ENCODE data around the gene CNNM3. TPM values are rescaled to one million over a fixed set of nuclear protein-coding genes. Genes with fewer than 3 reads are reported as not detected.

CNNM3 gene
- total RNA-seq, 1 experiment from 2014 or later: 62.5 TPM

- Mint-ChIP-seq H3K4me3 (ENCODE audit: unreplicated experiment) (no peak overlapping the region), H3K27me3 (ENCODE audit: insufficient read depth, unreplicated experiment) (no peaks in the 10 kb centered on the region), H3K4me1 (ENCODE audit: low read depth, unreplicated experiment) (peaks cover 37% of the 10 kb centered on the region), H3K27ac (ENCODE audit: unreplicated experiment) (no peak overlapping the region), H3K36me3 (ENCODE audit: insufficient read depth, unreplicated experiment) (peaks cover 77% of the 10 kb centered on the region), H3K9me3 (ENCODE audit: unreplicated experiment) (no peaks in the 10 kb centered on the region)
- Histone ChIP-seq H3K4me3 (ENCODE audit: low read depth, low read length) (no peak overlapping the region), H3K27me3 (replicated peaks; ENCODE audit: control insufficient read depth, insufficient read depth, low read length) (no peaks in the 10 kb centered on the region), H3K4me1 (peaks cover 34% of the 10 kb centered on the region), H3K36me3 (ENCODE audit: control insufficient read depth, insufficient read depth, low read length) (peaks cover 8% of the 10 kb centered on the region), H3K9me3 (no peaks in the 10 kb centered on the region)
- intact Hi-C loops (cut with micrococcal nuclease; ENCODE audit: unreplicated experiment): no loop called here
- BruUV-seq (replicated peaks): no TSS peak
- POLR2A ChIA-PET: interaction anchor here (0.6 kb wide), 2 partner anchors 22 to 39 kb away, joined by 3 to 4 read pairs; no protein-coding TSS in a partner anchor
- TF ChIP-seq CTCF (IDR thresholded peaks at IDR 0.05; ENCODE audit: insufficient read depth in 1 of 2, low read depth in 1 of 2, low read length in 1 of 2, severe bottlenecking in 1 of 2, unreplicated experiment in 1 of 2): no peak
- CTCF ChIA-PET: interaction anchor here (1.2 kb wide), 1 partner anchor 22 kb away, joined by 4 read pairs; the partner anchor contains the start of gene ANKRD39
- DNase-seq: no peak
Measured at GRCh38 chr2:96835830-96836229, 19.8 kb downstream of the CNNM3 start.

- BruUV-seq (replicated peaks): no TSS peak
- no peak for TF ChIP-seq CTCF (IDR thresholded peaks at IDR 0.05; ENCODE audit: insufficient read depth in 1 of 2, low read depth in 1 of 2, low read length in 1 of 2, severe bottlenecking in 1 of 2, unreplicated experiment in 1 of 2)
- H3K27me3 ChIP-seq (replicated peaks; ENCODE audit: control insufficient read depth, insufficient read depth, low read length): no peaks in the 10 kb centered on the region
- POLR2A ChIA-PET: interaction anchor here (0.7 kb wide), 1 partner anchor 80 kb away, joined by 3 read pairs; no protein-coding TSS in a partner anchor
- no peak for DNase-seq
- no peak overlapping the region for H3K4me3 ChIP-seq (ENCODE audit: low read depth, low read length)
- H3K9me3 ChIP-seq: no peaks in the 10 kb centered on the region
- intact Hi-C loops (cut with micrococcal nuclease; ENCODE audit: unreplicated experiment): no loop called here
- H3K36me3 ChIP-seq (ENCODE audit: control insufficient read depth, insufficient read depth, low read length): peaks cover 6% of the 10 kb centered on the region
- H3K4me3 Mint-ChIP-seq (ENCODE audit: unreplicated experiment): no peak overlapping the region
- CTCF ChIA-PET: no interaction called here
- no peaks in the 10 kb centered on the region for H3K9me3 Mint-ChIP-seq (ENCODE audit: unreplicated experiment)
- H3K4me1 ChIP-seq: peaks cover 22% of the 10 kb centered on the region
- H3K27ac Mint-ChIP-seq (ENCODE audit: unreplicated experiment): no peak overlapping the region
- no peaks in the 10 kb centered on the region for H3K27me3 Mint-ChIP-seq (ENCODE audit: insufficient read depth, unreplicated experiment)
- peaks cover 19% of the 10 kb centered on the region for H3K4me1 Mint-ChIP-seq (ENCODE audit: low read depth, unreplicated experiment)
- H3K36me3 Mint-ChIP-seq (ENCODE audit: insufficient read depth, unreplicated experiment): peaks cover 77% of the 10 kb centered on the region
Measured at GRCh38 chr2:96837575-96837974, 21.5 kb downstream of the CNNM3 start.

GRCh38 chr2:96838345-96839292, 22.6 kb downstream of the CNNM3 start:
- no TSS peak for BruUV-seq (replicated peaks)
- no peak for TF ChIP-seq CTCF (IDR thresholded peaks at IDR 0.05; ENCODE audit: insufficient read depth in 1 of 2, low read depth in 1 of 2, low read length in 1 of 2, severe bottlenecking in 1 of 2, unreplicated experiment in 1 of 2)
- POLR2A ChIA-PET: no interaction called here
- CTCF ChIA-PET: interaction anchor here (1.3 kb wide), 1 partner anchor 19 kb away, joined by 4 read pairs; no protein-coding TSS in a partner anchor
- Histone ChIP-seq H3K4me1 (peaks cover 12% of the 10 kb centered on the region), H3K36me3 (ENCODE audit: control insufficient read depth, insufficient read depth, low read length) (no peaks in the 10 kb centered on the region; the same call in none of the 2 replicates), H3K4me3 (ENCODE audit: low read depth, low read length) (no peak overlapping the region), H3K9me3 (no peaks in the 10 kb centered on the region), H3K27me3 (replicated peaks; ENCODE audit: control insufficient read depth, insufficient read depth, low read length) (no peaks in the 10 kb centered on the region)
- peaks cover 77% of the 10 kb centered on the region for H3K36me3 Mint-ChIP-seq (ENCODE audit: insufficient read depth, unreplicated experiment)
- no peak for DNase-seq
- intact Hi-C loops (cut with micrococcal nuclease; ENCODE audit: unreplicated experiment): no loop called here
- H3K4me3 Mint-ChIP-seq (ENCODE audit: unreplicated experiment): no peak overlapping the region
- peaks cover 9% of the 10 kb centered on the region for H3K4me1 Mint-ChIP-seq (ENCODE audit: low read depth, unreplicated experiment)
- no peak overlapping the region for H3K27ac Mint-ChIP-seq (ENCODE audit: unreplicated experiment)
- no peaks in the 10 kb centered on the region for H3K9me3 Mint-ChIP-seq (ENCODE audit: unreplicated experiment)
- no peaks in the 10 kb centered on the region for H3K27me3 Mint-ChIP-seq (ENCODE audit: insufficient read depth, unreplicated experiment)
